Smooth muscle cell (in vitro differentiated cells): ENCODE measurements around the gene ATP2A2. TPM values are rescaled to one million over a fixed set of nuclear protein-coding genes. Genes with fewer than 3 reads are reported as not detected.

Source experiments
- DNase-seq: peaks from one replicate; lab custom pipeline; 2025; ENCODE audit not compliant: unreplicated experiment; lab: John Stamatoyannopoulos, UW
- H2AFZ ChIP-seq: fragments of 200-600 bp; sonication (generic); 2 replicates; pipeline ENCODE4 v1.6.0; 2016; ENCODE audit warnings: antibody characterized with exemption, low read depth, mild to moderate bottlenecking
- H3F3A ChIP-seq: fragments of 200-600 bp; sonication (generic); 2 replicates; pipeline ENCODE4 v1.6.0; 2017; ENCODE audit warnings: antibody characterized with exemption, low read depth
- H3K27ac ChIP-seq: fragments of 200-600 bp; sonication (generic); 2 replicates; pipeline ENCODE4 v1.5.1; 2016; ENCODE audit warnings: low read depth, mild to moderate bottlenecking
- H3K27me3 ChIP-seq: fragments of 200-600 bp; sonication (generic); 2 replicates; pipeline ENCODE4 v1.6.1; 2016; ENCODE audit warnings: low read depth, mild to moderate bottlenecking
- H3K36me3 ChIP-seq: fragments of 200-600 bp; sonication (generic); 2 replicates; pipeline ENCODE4 v1.5.1; 2016; ENCODE audit warnings: low read depth
- H3K4me1 ChIP-seq: fragments of 200-600 bp; sonication (generic); 2 replicates; pipeline ENCODE4 v1.5.1; 2016; ENCODE audit warnings: low read depth
- H3K4me2 ChIP-seq: fragments of 200-600 bp; sonication (generic); 2 replicates; pipeline ENCODE4 v1.6.0; 2016; ENCODE audit warnings: mild to moderate bottlenecking
- H3K4me3 ChIP-seq: fragments of 200-600 bp; sonication (generic); 2 replicates; pipeline ENCODE4 v1.5.1; 2016; ENCODE audit warnings: mild to moderate bottlenecking
- H3K79me2 ChIP-seq: fragments of 200-600 bp; sonication (generic); 2 replicates; pipeline ENCODE4 v1.6.0; 2016; ENCODE audit warnings: low read depth, mild to moderate bottlenecking
- H3K9ac ChIP-seq: fragments of 200-600 bp; sonication (generic); 2 replicates; pipeline ENCODE4 v1.6.0; 2016; ENCODE audit warnings: low read depth
- H3K9me3 ChIP-seq: fragments of 200-600 bp; sonication (generic); replicated peaks from 2 replicates; pipeline ENCODE4 v1.5.1; 2016; ENCODE audit warnings: low read depth
- H4K20me1 ChIP-seq: fragments of 200-600 bp; sonication (generic); 2 replicates; pipeline ENCODE4 v1.6.0; 2016; ENCODE audit warnings: low read depth
- WGBS: methylation state at CpG from one replicate; pipeline ENCODE4 v1.1.7; 2016; ENCODE audit warnings: low lambda C conversion rate; 5-methylcytosine and 5-hydroxymethylcytosine counted together
- polyA plus RNA-seq: library from polyadenylated mRNA; unstranded; fragments of >200 nt; fragmentation: Nextera tagmentation; extraction: Ambion mirVana; gene quantifications from 2 replicates; pipeline ENCODE4 v1.2.1, GENCODE V29; 2016
- total RNA-seq: library from RNA; depleted of rRNA; stranded (reverse); fragments of >200 nt; gene quantifications from 2 replicates; pipeline ENCODE4 v1.2.3, GENCODE V29; 2014
- TF ChIP-seq, protein P1 (sequence below): fragments of 200-600 bp; sonication (generic); IDR thresholded peaks from 2 replicates; pipeline ENCODE4 v1.5.1; 2017; ENCODE audit warnings: borderline replicate concordance, mild to moderate bottlenecking, antibody characterized with exemption; ENCODE audit not compliant: insufficient read depth, poor library complexity, severe bottlenecking

Gene ATP2A2
- total and polyA plus RNA-seq, 2 experiments from 2014 or later = 47.6 to 104 TPM

DNA sequence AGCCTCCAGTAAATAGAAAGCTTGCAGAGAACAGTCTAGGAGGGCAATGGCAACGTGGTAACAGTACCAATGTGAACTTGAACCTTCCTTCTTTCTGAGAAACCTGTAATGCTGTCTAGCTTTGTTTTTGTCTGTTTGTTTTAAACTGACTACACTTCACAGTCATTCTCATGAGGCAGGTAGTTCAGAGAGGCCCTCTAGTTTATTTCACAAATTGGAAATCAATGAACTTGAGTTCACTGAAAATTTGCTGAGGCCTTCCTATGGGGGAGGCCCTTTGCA is 2.9 kb upstream of the ATP2A2 start:
- no peaks in the 10 kb centered on the region for H3K36me3 ChIP-seq
- 94% methylated on average over 1 of the region's 1 CpG for WGBS
- peaks cover 21% of the 10 kb centered on the region for H3K4me1 ChIP-seq
- H3K27ac ChIP-seq = no peak overlapping the region
- TF ChIP-seq, protein P1, sequence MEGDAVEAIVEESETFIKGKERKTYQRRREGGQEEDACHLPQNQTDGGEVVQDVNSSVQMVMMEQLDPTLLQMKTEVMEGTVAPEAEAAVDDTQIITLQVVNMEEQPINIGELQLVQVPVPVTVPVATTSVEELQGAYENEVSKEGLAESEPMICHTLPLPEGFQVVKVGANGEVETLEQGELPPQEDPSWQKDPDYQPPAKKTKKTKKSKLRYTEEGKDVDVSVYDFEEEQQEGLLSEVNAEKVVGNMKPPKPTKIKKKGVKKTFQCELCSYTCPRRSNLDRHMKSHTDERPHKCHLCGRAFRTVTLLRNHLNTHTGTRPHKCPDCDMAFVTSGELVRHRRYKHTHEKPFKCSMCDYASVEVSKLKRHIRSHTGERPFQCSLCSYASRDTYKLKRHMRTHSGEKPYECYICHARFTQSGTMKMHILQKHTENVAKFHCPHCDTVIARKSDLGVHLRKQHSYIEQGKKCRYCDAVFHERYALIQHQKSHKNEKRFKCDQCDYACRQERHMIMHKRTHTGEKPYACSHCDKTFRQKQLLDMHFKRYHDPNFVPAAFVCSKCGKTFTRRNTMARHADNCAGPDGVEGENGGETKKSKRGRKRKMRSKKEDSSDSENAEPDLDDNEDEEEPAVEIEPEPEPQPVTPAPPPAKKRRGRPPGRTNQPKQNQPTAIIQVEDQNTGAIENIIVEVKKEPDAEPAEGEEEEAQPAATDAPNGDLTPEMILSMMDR = no peak
- peaks cover 15% of the 10 kb centered on the region for H3K79me2 ChIP-seq
- H3K4me3 ChIP-seq = no peak overlapping the region
- H3K9ac ChIP-seq = no peak overlapping the region
- H3F3A ChIP-seq = no peaks in the 10 kb centered on the region
- H2AFZ ChIP-seq = no peak overlapping the region
- H4K20me1 ChIP-seq = peaks cover 17% of the 10 kb centered on the region
- no peaks in the 10 kb centered on the region for H3K27me3 ChIP-seq
- no peaks in the 10 kb centered on the region for H3K9me3 ChIP-seq
- no peak overlapping the region for H3K4me2 ChIP-seq
- no peak for DNase-seq

- Histone ChIP-seq H3K36me3 (no peaks in the 10 kb centered on the region), H2AFZ (peak overlapping the region; percentile 90), H3K9me3 (no peaks in the 10 kb centered on the region), H3K4me1 (peaks cover 36% of the 10 kb centered on the region), H3K27ac (peak overlapping the region; percentile 96), H3K27me3 (no peaks in the 10 kb centered on the region), H4K20me1 (peaks cover 32% of the 10 kb centered on the region), H3K4me3 (peak overlapping the region; percentile 70), H3K79me2 (peaks cover 31% of the 10 kb centered on the region), H3K9ac (peak overlapping the region; percentile 89), H3K4me2 (peak overlapping the region; percentile 94), H3F3A (no peaks in the 10 kb centered on the region)
- DNase-seq = no peak
- 59% methylated on average over 14 of the region's 14 CpGs for WGBS
- TF ChIP-seq, protein P1 = no peak
These were observed 1.3 kb upstream of the ATP2A2 start for GRCh38 chr12:110279566-110280375.

DNA sequence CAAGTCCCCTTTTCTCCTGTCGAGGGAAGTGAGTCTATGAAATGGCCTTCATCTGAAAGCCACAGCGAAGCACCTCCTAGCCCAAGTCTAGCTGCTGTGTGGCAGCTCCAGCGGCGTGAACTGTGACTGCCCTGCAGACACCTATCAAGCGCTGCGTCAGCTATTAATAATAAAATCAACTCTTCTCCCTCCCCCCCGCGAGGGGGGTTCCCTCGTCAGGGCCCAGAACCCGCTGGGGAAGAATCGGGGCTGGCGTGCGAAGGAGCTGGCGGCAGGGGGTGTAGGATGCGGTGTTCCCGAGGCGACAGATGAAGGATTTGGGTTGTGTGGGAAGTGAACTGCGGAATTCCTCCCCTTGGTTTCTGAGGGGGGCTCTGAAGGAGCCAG is 662 bp upstream of the ATP2A2 start:
- Histone ChIP-seq H3F3A (no peaks in the 10 kb centered on the region), H3K9me3 (no peaks in the 10 kb centered on the region), H3K4me1 (peaks cover 41% of the 10 kb centered on the region), H3K27ac (peak overlapping the region; percentile 96), H3K4me3 (peak overlapping the region; percentile 70), H3K4me2 (peak overlapping the region; percentile 94), H4K20me1 (peaks cover 39% of the 10 kb centered on the region), H3K36me3 (no peaks in the 10 kb centered on the region), H3K79me2 (peaks cover 37% of the 10 kb centered on the region), H3K27me3 (no peaks in the 10 kb centered on the region), H2AFZ (peak overlapping the region; percentile 90), H3K9ac (peak overlapping the region; percentile 89)
- peak; percentile 60 for DNase-seq
- 3% methylated on average over 18 of the region's 18 CpGs for WGBS
- TF ChIP-seq, protein P1 = no peak
